ENCODE data around the gene ITPR1.

DNA sequence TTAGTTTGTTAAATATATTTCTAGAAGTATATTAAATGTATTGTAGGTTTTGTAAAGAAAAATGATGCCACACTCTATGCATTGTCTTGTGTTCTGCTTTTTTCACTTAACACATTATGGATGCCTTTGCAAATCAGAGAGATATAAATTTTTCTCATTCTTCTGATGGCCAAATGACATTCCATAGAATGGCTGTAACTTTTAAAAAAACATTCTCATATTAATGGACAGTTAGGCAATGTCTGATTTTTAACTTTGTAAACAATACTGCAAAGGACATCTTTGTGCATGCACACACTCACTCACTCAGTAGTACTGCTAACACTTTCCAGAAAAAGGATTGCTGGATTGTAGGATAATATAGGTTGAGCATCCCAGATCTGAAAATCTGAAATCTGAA, 195.9 kb downstream of the ITPR1 start:
- TF ChIP-seq, protein P1, sequence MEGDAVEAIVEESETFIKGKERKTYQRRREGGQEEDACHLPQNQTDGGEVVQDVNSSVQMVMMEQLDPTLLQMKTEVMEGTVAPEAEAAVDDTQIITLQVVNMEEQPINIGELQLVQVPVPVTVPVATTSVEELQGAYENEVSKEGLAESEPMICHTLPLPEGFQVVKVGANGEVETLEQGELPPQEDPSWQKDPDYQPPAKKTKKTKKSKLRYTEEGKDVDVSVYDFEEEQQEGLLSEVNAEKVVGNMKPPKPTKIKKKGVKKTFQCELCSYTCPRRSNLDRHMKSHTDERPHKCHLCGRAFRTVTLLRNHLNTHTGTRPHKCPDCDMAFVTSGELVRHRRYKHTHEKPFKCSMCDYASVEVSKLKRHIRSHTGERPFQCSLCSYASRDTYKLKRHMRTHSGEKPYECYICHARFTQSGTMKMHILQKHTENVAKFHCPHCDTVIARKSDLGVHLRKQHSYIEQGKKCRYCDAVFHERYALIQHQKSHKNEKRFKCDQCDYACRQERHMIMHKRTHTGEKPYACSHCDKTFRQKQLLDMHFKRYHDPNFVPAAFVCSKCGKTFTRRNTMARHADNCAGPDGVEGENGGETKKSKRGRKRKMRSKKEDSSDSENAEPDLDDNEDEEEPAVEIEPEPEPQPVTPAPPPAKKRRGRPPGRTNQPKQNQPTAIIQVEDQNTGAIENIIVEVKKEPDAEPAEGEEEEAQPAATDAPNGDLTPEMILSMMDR (conservative IDR thresholded peaks at IDR 0.05; ENCODE audit: low read length) = no peak
- no peak for TF ChIP-seq EZH2phosphoT487 (IDR thresholded peaks at IDR 0.05; ENCODE audit: borderline replicate concordance)

Data from Loucy (cell line).